ENCODE results near the gene KAT8. TPM values are rescaled to one million over a fixed set of nuclear protein-coding genes. Genes with fewer than 3 reads are reported as not detected.
A peak's percentile ranks its signal among the peaks of the same experiment; 100 is the strongest.

KAT8 gene
- total and polyA plus RNA-seq, 9 of the 15 experiments (the other 6 are each of a cell fraction or from before 2014, with no cell fraction given), result 10.0 to 98.5 (median 76.4) TPM

GRCh38 chr16:31108035-31108793 is 9.2 kb upstream of the KAT8 start, which contains the start of gene BCKDK (continued):
- TF ChIP-seq HMGN3 (IDR thresholded peaks at IDR 0.05; ENCODE audit: borderline replicate concordance, extremely low read depth, insufficient read length, low read depth, low read length) (peak; percentile 77), RBM34 (IDR thresholded peaks at IDR 0.05; ENCODE audit: borderline replicate concordance, insufficient read depth, low read length) (0 out of 2 replicates have a peak, but pooled peaks have one; percentile 59), ZNF41 (CRISPR knock-in tag; conservative IDR thresholded peaks at IDR 0.05) (no peak), SAP30 (IDR thresholded peaks at IDR 0.05; ENCODE audit: borderline replicate concordance, insufficient read depth, low read depth, low read length, poor library complexity, severe bottlenecking) (no peak), SIN3B (IDR thresholded peaks at IDR 0.05; ENCODE audit: low read depth) (peak; percentile 32; the same call in 1 of the 2 replicates), ZNF212 (CRISPR knock-in tag; IDR thresholded peaks at IDR 0.05) (no peak), L3MBTL2 (IDR thresholded peaks at IDR 0.05) (peak; percentile 78), MNT (conservative IDR thresholded peaks at IDR 0.05) (peak in 1 of 2 experiments; percentile 70; a peak in 2 of 4 replicates), SMAD4 (CRISPR knock-in tag; conservative IDR thresholded peaks at IDR 0.05) (peak; percentile 43; the same call in 1 of the 2 replicates), HCFC1 (IDR thresholded peaks at IDR 0.05; ENCODE audit: low read depth, low read length) (peak; percentile 96), SRSF3 (IDR thresholded peaks at IDR 0.05; ENCODE audit: insufficient read depth, low read length) (no peak), CXXC5 (CRISPR knock-in tag; IDR thresholded peaks at IDR 0.05) (peak; percentile 94), SUPT5H (IDR thresholded peaks at IDR 0.05) (peak; percentile 61; the same call in 1 of the 2 replicates)
- TF ChIP-seq, protein P1, sequence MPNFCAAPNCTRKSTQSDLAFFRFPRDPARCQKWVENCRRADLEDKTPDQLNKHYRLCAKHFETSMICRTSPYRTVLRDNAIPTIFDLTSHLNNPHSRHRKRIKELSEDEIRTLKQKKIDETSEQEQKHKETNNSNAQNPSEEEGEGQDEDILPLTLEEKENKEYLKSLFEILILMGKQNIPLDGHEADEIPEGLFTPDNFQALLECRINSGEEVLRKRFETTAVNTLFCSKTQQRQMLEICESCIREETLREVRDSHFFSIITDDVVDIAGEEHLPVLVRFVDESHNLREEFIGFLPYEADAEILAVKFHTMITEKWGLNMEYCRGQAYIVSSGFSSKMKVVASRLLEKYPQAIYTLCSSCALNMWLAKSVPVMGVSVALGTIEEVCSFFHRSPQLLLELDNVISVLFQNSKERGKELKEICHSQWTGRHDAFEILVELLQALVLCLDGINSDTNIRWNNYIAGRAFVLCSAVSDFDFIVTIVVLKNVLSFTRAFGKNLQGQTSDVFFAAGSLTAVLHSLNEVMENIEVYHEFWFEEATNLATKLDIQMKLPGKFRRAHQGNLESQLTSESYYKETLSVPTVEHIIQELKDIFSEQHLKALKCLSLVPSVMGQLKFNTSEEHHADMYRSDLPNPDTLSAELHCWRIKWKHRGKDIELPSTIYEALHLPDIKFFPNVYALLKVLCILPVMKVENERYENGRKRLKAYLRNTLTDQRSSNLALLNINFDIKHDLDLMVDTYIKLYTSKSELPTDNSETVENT (CRISPR knock-in tag; IDR thresholded peaks at IDR 0.05), result peak; percentile 81
- TF ChIP-seq, protein P2, sequence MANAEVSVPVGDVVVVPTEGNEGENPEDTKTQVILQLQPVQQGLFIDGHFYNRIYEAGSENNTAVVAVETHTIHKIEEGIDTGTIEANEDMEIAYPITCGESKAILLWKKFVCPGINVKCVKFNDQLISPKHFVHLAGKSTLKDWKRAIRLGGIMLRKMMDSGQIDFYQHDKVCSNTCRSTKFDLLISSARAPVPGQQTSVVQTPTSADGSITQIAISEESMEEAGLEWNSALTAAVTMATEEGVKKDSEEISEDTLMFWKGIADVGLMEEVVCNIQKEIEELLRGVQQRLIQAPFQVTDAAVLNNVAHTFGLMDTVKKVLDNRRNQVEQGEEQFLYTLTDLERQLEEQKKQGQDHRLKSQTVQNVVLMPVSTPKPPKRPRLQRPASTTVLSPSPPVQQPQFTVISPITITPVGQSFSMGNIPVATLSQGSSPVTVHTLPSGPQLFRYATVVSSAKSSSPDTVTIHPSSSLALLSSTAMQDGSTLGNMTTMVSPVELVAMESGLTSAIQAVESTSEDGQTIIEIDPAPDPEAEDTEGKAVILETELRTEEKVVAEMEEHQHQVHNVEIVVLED (CRISPR knock-in tag; IDR thresholded peaks at IDR 0.05), result peak; percentile 94
- TF ChIP-seq, protein P3, sequence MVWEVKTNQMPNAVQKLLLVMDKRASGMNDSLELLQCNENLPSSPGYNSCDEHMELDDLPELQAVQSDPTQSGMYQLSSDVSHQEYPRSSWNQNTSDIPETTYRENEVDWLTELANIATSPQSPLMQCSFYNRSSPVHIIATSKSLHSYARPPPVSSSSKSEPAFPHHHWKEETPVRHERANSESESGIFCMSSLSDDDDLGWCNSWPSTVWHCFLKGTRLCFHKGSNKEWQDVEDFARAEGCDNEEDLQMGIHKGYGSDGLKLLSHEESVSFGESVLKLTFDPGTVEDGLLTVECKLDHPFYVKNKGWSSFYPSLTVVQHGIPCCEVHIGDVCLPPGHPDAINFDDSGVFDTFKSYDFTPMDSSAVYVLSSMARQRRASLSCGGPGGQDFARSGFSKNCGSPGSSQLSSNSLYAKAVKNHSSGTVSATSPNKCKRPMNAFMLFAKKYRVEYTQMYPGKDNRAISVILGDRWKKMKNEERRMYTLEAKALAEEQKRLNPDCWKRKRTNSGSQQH (CRISPR knock-in tag; IDR thresholded peaks at IDR 0.05), result no peak
- TF ChIP-seq, protein P4, sequence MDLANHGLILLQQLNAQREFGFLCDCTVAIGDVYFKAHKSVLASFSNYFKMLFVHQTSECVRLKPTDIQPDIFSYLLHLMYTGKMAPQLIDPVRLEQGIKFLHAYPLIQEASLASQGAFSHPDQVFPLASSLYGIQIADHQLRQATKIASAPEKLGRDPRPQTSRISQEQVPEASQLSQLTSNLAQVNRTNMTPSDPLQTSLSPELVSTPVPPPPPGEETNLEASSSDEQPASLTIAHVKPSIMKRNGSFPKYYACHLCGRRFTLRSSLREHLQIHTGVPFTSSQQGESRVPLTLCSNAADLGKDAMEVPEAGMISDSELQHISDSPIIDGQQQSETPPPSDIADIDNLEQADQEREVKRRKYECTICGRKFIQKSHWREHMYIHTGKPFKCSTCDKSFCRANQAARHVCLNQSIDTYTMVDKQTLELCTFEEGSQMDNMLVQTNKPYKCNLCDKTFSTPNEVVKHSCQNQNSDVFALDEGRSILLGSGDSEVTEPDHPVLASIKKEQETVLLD (IDR thresholded peaks at IDR 0.05), result 0 out of 2 replicates have a peak, but pooled peaks have one; percentile 42
